H1 (cell line): ENCODE results near the gene CYBRD1. TPM values are rescaled to one million over a fixed set of nuclear protein-coding genes. Genes with fewer than 3 reads are reported as not detected.

Source experiments
- CTCF ChIA-PET: fragments of 300-600 bp; sonication (Branson Sonifier 250); formaldehyde crosslinking; loops from one replicate; lab custom pipeline; 2021; ENCODE audit not compliant: partially characterized antibody; lab: Charles Lee
- POLR2A ChIA-PET: fragments of 300-600 bp; sonication (Branson Sonifier 250); formaldehyde crosslinking; loops from one replicate; lab custom pipeline; 2021; ENCODE audit warnings: inconsistent platforms; ENCODE audit not compliant: partially characterized antibody; lab: Charles Lee
- DNase-seq, 2 experiments: peaks; one replicate each; pipeline versions ENCODE4 v3.0.0 to v3.0.0-alpha.2; 2010 to 2022; ENCODE audit warnings: low spot score in 2 of 2, low read depth in 1 of 2, mixed read lengths in 1 of 2
- FAIRE-seq: peaks from 2 replicates; lab custom pipeline; 2011; peaks lifted over from hg19 to GRCh38; lab: Jason Lieb, UNC
- H2AFZ ChIP-seq: 2 replicates; pipeline ENCODE4 v1.8.1; 2012; ENCODE audit warnings: low read length, inconsistent platforms
- H2AK5ac ChIP-seq: 2 replicates; pipeline ENCODE4 v1.6.1; 2013; ENCODE audit warnings: low read depth, low read length
- H2BK120ac ChIP-seq: replicated peaks from 2 replicates; pipeline ENCODE3; 2013; ENCODE audit warnings: low read depth, low read length, inconsistent platforms
- H2BK12ac ChIP-seq: 2 replicates; pipeline ENCODE4 v1.6.1; 2013; ENCODE audit warnings: low read depth, low read length
- H2BK15ac ChIP-seq: 2 replicates; pipeline ENCODE4 v1.6.1; 2013; ENCODE audit warnings: low read length
- H2BK20ac ChIP-seq: 2 replicates; pipeline ENCODE4 v1.6.1; 2013; ENCODE audit warnings: low read length
- H2BK5ac ChIP-seq: 2 replicates; pipeline ENCODE4 v1.6.1; 2013; ENCODE audit warnings: low read depth, low read length
- H3K14ac ChIP-seq: 2 replicates; pipeline ENCODE4 v1.6.1; 2013; ENCODE audit warnings: inconsistent platforms; ENCODE audit not compliant: insufficient read length
- H3K18ac ChIP-seq: 2 replicates; pipeline ENCODE4 v1.6.1; 2013; ENCODE audit warnings: low read length; ENCODE audit errors: extremely low read depth
- H3K23ac ChIP-seq: 2 replicates; pipeline ENCODE4 v1.6.1; 2013; ENCODE audit warnings: inconsistent platforms; ENCODE audit not compliant: insufficient read length
- H3K23me2 ChIP-seq: 2 replicates; pipeline ENCODE4 v1.6.1; 2013; ENCODE audit warnings: low read depth, low read length
- H3K27ac ChIP-seq: 2 replicates; pipeline ENCODE4 v1.6.1; 2011; ENCODE audit warnings: low read depth, low read length, inconsistent platforms
- H3K27me3 ChIP-seq, 4 experiments: replicated peaks in 1 of 4; 1 replicate in 1 of 4; 2 replicates in 3 of 4; pipeline versions ENCODE4 v1.6.1 to v1.8.1; 2011 to 2013; ENCODE audit warnings: low read length in 3 of 4, mild to moderate bottlenecking in 3 of 4, inconsistent platforms in 2 of 4, mixed read lengths in 2 of 4, moderate library complexity in 1 of 4; ENCODE audit not compliant: control insufficient read depth in 3 of 4, insufficient read depth in 3 of 4; ENCODE audit errors: extremely low read depth in 1 of 4
- H3K36me3 ChIP-seq, 4 experiments: 2 replicates each; pipeline versions ENCODE4 v1.6.1 to v1.8.1; 2011 to 2013; ENCODE audit warnings: mild to moderate bottlenecking in 4 of 4, low read length in 3 of 4, moderate library complexity in 2 of 4, control low read depth in 1 of 4, inconsistent platforms in 1 of 4; ENCODE audit not compliant: insufficient read depth in 4 of 4, control insufficient read depth in 2 of 4
- H3K4ac ChIP-seq: replicated peaks from 2 replicates; pipeline ENCODE3; 2013; ENCODE audit warnings: low read length, low read depth, mixed read lengths, inconsistent platforms; ENCODE audit not compliant: insufficient read length
- H3K4me1 ChIP-seq, 4 experiments: replicated peaks in 1 of 4; 1 replicate in 1 of 4; 2 replicates in 3 of 4; pipeline versions ENCODE4 v1.6.1 to v1.8.1; 2011 to 2013; ENCODE audit warnings: low read length in 3 of 4, inconsistent platforms in 2 of 4, mixed read lengths in 1 of 4; ENCODE audit not compliant: insufficient read depth in 4 of 4, control insufficient read depth in 3 of 4
- H3K4me2 ChIP-seq, 2 experiments: 2 replicates each; pipeline versions ENCODE4 v1.6.1 to v1.8.1; 2011 to 2013; ENCODE audit warnings: low read depth in 2 of 2, low read length in 2 of 2, control low read depth in 1 of 2, inconsistent platforms in 1 of 2, mild to moderate bottlenecking in 1 of 2; ENCODE audit not compliant: insufficient read depth in 1 of 2
- H3K4me3 ChIP-seq, 4 experiments: fragments of 200-600, 300-600 bp in 1 of 4; sonication (generic), shearing (Covaris generic), sonication (Bioruptor Twin) in 1 of 4; 2 replicates each; pipeline versions ENCODE4 v1.5.1 to v1.8.1; 2011 to 2016; ENCODE audit warnings: low read length in 4 of 4, low read depth in 3 of 4, control low read depth in 2 of 4, inconsistent platforms in 2 of 4, mild to moderate bottlenecking in 2 of 4, mixed read lengths in 1 of 4, moderate library complexity in 1 of 4; ENCODE audit not compliant: insufficient read depth in 2 of 4; ENCODE audit errors: extremely low read depth in 1 of 4
- H3K56ac ChIP-seq: replicated peaks from 2 replicates; pipeline ENCODE3; 2013; ENCODE audit warnings: low read depth, mild to moderate bottlenecking, mixed read lengths, low read length, inconsistent platforms; ENCODE audit not compliant: insufficient read length
- H3K79me1 ChIP-seq: 2 replicates; pipeline ENCODE4 v1.6.1; 2013; ENCODE audit warnings: low read depth, low read length, control low read depth
- H3K79me2 ChIP-seq, 2 experiments: 2 replicates each; pipeline versions ENCODE4 v1.6.1 to v1.8.1; 2012 to 2013; ENCODE audit warnings: low read length in 2 of 2, mild to moderate bottlenecking in 2 of 2, inconsistent platforms in 1 of 2; ENCODE audit not compliant: insufficient read depth in 2 of 2, control insufficient read depth in 1 of 2
- H3K9ac ChIP-seq, 4 experiments: replicated peaks in 1 of 4; 1 replicate in 1 of 4; 2 replicates in 3 of 4; pipeline versions ENCODE4 v1.6.1 to v1.8.1; 2011 to 2013; ENCODE audit warnings: low read depth in 3 of 4, low read length in 3 of 4, control low read depth in 2 of 4, mild to moderate bottlenecking in 2 of 4, moderate library complexity in 2 of 4, inconsistent platforms in 1 of 4; ENCODE audit errors: extremely low read depth in 1 of 4
- H3K9me3 ChIP-seq, 2 experiments: 2 replicates each; pipeline versions ENCODE4 v1.6.1 to v1.8.1; 2012 to 2013; ENCODE audit warnings: mild to moderate bottlenecking in 2 of 2, moderate library complexity in 2 of 2, control low read depth in 1 of 2, inconsistent platforms in 1 of 2, low read depth in 1 of 2, low read length in 1 of 2, mixed read lengths in 1 of 2; ENCODE audit not compliant: insufficient read depth in 2 of 2
- H4K20me1 ChIP-seq, 2 experiments: replicated peaks in 1 of 2; 2 replicates each; pipeline versions ENCODE3 to v1.8.1; 2011 to 2013; ENCODE audit warnings: inconsistent platforms in 2 of 2, low read length in 2 of 2, mild to moderate bottlenecking in 1 of 2; ENCODE audit not compliant: insufficient read depth in 2 of 2, control insufficient read depth in 1 of 2
- H4K5ac ChIP-seq: 2 replicates; pipeline ENCODE4 v1.6.1; 2013; ENCODE audit warnings: low read length, low read depth, mixed read lengths, inconsistent platforms; ENCODE audit not compliant: insufficient read length
- H4K8ac ChIP-seq: 2 replicates; pipeline ENCODE4 v1.8.0; 2013; ENCODE audit warnings: mild to moderate bottlenecking, moderate library complexity, low read length, inconsistent platforms; ENCODE audit not compliant: insufficient read depth; ENCODE audit errors: extremely low read depth
- H4K91ac ChIP-seq: replicated peaks from 2 replicates; pipeline ENCODE3; 2013; ENCODE audit warnings: low read length, mixed read lengths, inconsistent platforms; ENCODE audit not compliant: insufficient read length
- BCL11A ChIP-seq, 2 experiments: IDR thresholded peaks; one replicate each; pipeline ENCODE4 v1.6.1; 2011; ENCODE audit warnings: low read depth in 2 of 2, low read length in 2 of 2, mild to moderate bottlenecking in 2 of 2
- SP2 ChIP-seq: IDR thresholded peaks from 2 replicates; pipeline ENCODE4 v1.6.1; 2012; ENCODE audit warnings: mild to moderate bottlenecking, low read length, inconsistent platforms
- WGBS, 2 experiments: shearing (Covaris generic) in 1 of 2; methylation state at CpG; one replicate each; pipeline versions ENCODE4 v1.1.6 to v1.1.7; 2013 to 2015; ENCODE audit warnings: low lambda C conversion rate in 2 of 2, mixed read lengths in 2 of 2, inconsistent platforms in 1 of 2, low coverage in 1 of 2, missing lambda C conversion rate in 1 of 2; ENCODE audit not compliant: insufficient replicate concordance in 2 of 2, insufficient coverage in 1 of 2, insufficient read length in 1 of 2; ENCODE audit errors: extremely low coverage in 1 of 2, missing lambda C conversion rate in 1 of 2; 5-methylcytosine and 5-hydroxymethylcytosine counted together
- polyA plus RNA-seq, 7 experiments: library from polyadenylated mRNA; depleted of rRNA in 3 of 7; stranded (reverse) in 5 of 7; unstranded in 2 of 7; fragments of >200 nt in 5 of 7; fragments of 200-250 nt in 2 of 7; gene quantifications; 1 replicate in 5 of 7; 2 replicates in 1 of 7; 4 replicates in 1 of 7; pipeline versions ENCODE4 v1.2.1 to v1.2.3, GENCODE V29; 2011 to 2013; ENCODE audit warnings: missing spikeins in 2 of 7, mixed read lengths in 2 of 7
- total RNA-seq: library from RNA; stranded (reverse); fragmentation: NEBNext Ultra II Directional; extraction: Animal tissue kit (Norgen Biotek cat#: 25700); gene quantifications from 2 replicates; pipeline ENCODE4 v1.2.1, GENCODE V29; 2021

Gene CYBRD1
- total and polyA plus RNA-seq, 2 of the 8 experiments (the other 6 are each of a cell fraction or from before 2014, with no cell fraction given) = 10.7 to 12.6 TPM

- WGBS, 2 experiments = 72% methylated on average over 6 of the region's 6 CpGs; no CpG with 5 or more reads in 1 of the 2 experiments
These were observed 6.5 kb upstream of the CYBRD1 start for GRCh38 chr2:171515672-171516298.

More at GRCh38 chr2:171515672-171516298, 6.5 kb upstream of the CYBRD1 start:
- TF ChIP-seq SP2 (no peak), BCL11A (IDR thresholded peaks at IDR 0.05; ENCODE audit: low read depth in 2 of 2, low read length in 2 of 2) (no peak)
- H4K8ac ChIP-seq = no peak overlapping the region
- no peaks in the 10 kb centered on the region for H3K23me2 ChIP-seq
- no peak overlapping the region for H2BK120ac ChIP-seq
- H3K23ac ChIP-seq = no peak overlapping the region
- DNase-seq (no peak), FAIRE-seq (no peak)
- CTCF ChIA-PET = interaction anchor here (0.5 to 1.6 kb wide), 2 partner anchors 14 to 392 kb away, joined by 3 to 4 read pairs; no protein-coding TSS in a partner anchor
- H3K4me1 ChIP-seq = peaks cover 0 to 4% (median under 1%) of the 10 kb centered on the region in 4 experiments; a peak in 4 of 7 replicates
- no peak overlapping the region for H3K56ac ChIP-seq
- no peak overlapping the region for H3K4ac ChIP-seq
- H3K9ac ChIP-seq = no peak overlapping the region
- no peak overlapping the region for H2AFZ ChIP-seq
- no peak overlapping the region for H3K14ac ChIP-seq
- H2AK5ac ChIP-seq = no peak overlapping the region
- no peak overlapping the region for H2BK20ac ChIP-seq
- no peak overlapping the region for H4K91ac ChIP-seq
- no peaks in the 10 kb centered on the region for H4K20me1 ChIP-seq
- no peaks in the 10 kb centered on the region for H3K36me3 ChIP-seq
- no peaks in the 10 kb centered on the region for H3K27me3 ChIP-seq
- H2BK12ac ChIP-seq = no peak overlapping the region
- H2BK5ac ChIP-seq = no peak overlapping the region
- no peak overlapping the region for H3K18ac ChIP-seq
- H3K4me2 ChIP-seq = no peak overlapping the region
- no peak overlapping the region for H3K4me3 ChIP-seq
- no peak overlapping the region for H2BK15ac ChIP-seq
- no peaks in the 10 kb centered on the region for H3K79me2 ChIP-seq
- no peak overlapping the region for H3K27ac ChIP-seq
- H3K9me3 ChIP-seq = no peaks in the 10 kb centered on the region
- no peak overlapping the region for H4K5ac ChIP-seq
- POLR2A ChIA-PET = interaction anchor here (1.0 to 1.4 kb wide), 2 partner anchors 11 to 21 kb away, joined by 3 read pairs; no protein-coding TSS in a partner anchor
- H3K79me1 ChIP-seq = no peaks in the 10 kb centered on the region
